ENCODE measurements around the gene IL12B.
"Not testable (repeated sequence)": the region's sequence is repeated elsewhere in the genome, so short reads cannot be mapped to it uniquely, and the experiment has no call there.

IL12B gene

GRCh38 chr5:159330131-159330800 is at the start of gene IL12B:
Gene IL12B, minus strand, starts transcription at chr5:159330487. Its CDS starts 3,705 bp downstream, at chr5:159326782.
- H4K20me1 ChIP-seq (ENCODE audit: low read depth, low read length) = no peaks in the 10 kb centered on the region
- H3K9ac ChIP-seq (ENCODE audit: low read length) = peak within 1 kb of the TSS; percentile 45; the same call in 1 of the 2 replicates
- H3K4me2 ChIP-seq (ENCODE audit: low read depth, low read length, poor library complexity, severe bottlenecking) = peak within 1 kb of the TSS; percentile 55
- no peaks in the 10 kb centered on the region for H3K9me3 ChIP-seq (ENCODE audit: insufficient read depth, low read length)
- H3K4me3 ChIP-seq (ENCODE audit: insufficient read depth, low read length, poor library complexity, severe bottlenecking) = peak within 1 kb of the TSS; percentile 44
- no peaks in the 10 kb centered on the region for H3K79me2 ChIP-seq (ENCODE audit: insufficient read depth, low read length)
- TF ChIP-seq CTCF (IDR thresholded peaks at IDR 0.05; ENCODE audit: insufficient read depth, low read length, poor library complexity, severe bottlenecking) = no peak
- TF ChIP-seq EZH2phosphoT487 (conservative IDR thresholded peaks at IDR 0.05; ENCODE audit: low read length) = no peak
- no peak within 1 kb of the TSS for H3K27ac ChIP-seq (ENCODE audit: low read depth, low read length)
- H3K36me3 ChIP-seq (ENCODE audit: low read length) = no peaks in the 10 kb centered on the region
- H2AFZ ChIP-seq (ENCODE audit: low read depth, low read length, severe bottlenecking) = peak within 1 kb of the TSS; percentile 92
- no peaks in the 10 kb centered on the region for H3F3A ChIP-seq (ENCODE audit: insufficient read depth)
- no peaks in the 10 kb centered on the region for H3K27me3 ChIP-seq (ENCODE audit: low read length)
- H3K9me2 ChIP-seq (replicated peaks; ENCODE audit: insufficient read depth, low read length) = no peaks in the 10 kb centered on the region

- no peaks in the 10 kb centered on the region for H4K20me1 ChIP-seq (ENCODE audit: low read depth, low read length)
- no peaks in the 10 kb centered on the region for H3F3A ChIP-seq (ENCODE audit: insufficient read depth)
- H3K9me2 ChIP-seq (replicated peaks; ENCODE audit: insufficient read depth, low read length) = no peaks in the 10 kb centered on the region
- H3K4me2 ChIP-seq (ENCODE audit: low read depth, low read length, poor library complexity, severe bottlenecking) = no peak overlapping the region
- no peaks in the 10 kb centered on the region for H3K9me3 ChIP-seq (ENCODE audit: insufficient read depth, low read length)
- H3K4me3 ChIP-seq (ENCODE audit: insufficient read depth, low read length, poor library complexity, severe bottlenecking) = no peak overlapping the region
- no peak overlapping the region for H3K9ac ChIP-seq (ENCODE audit: low read length)
- no peaks in the 10 kb centered on the region for H3K36me3 ChIP-seq (ENCODE audit: low read length)
- H2AFZ ChIP-seq (ENCODE audit: low read depth, low read length, severe bottlenecking) = no peak overlapping the region
- TF ChIP-seq CTCF (IDR thresholded peaks at IDR 0.05; ENCODE audit: insufficient read depth, low read length, poor library complexity, severe bottlenecking) = no peak
- TF ChIP-seq EZH2phosphoT487 (conservative IDR thresholded peaks at IDR 0.05; ENCODE audit: low read length) = no peak
- H3K79me2 ChIP-seq (ENCODE audit: insufficient read depth, low read length) = no peaks in the 10 kb centered on the region
- no peaks in the 10 kb centered on the region for H3K27me3 ChIP-seq (ENCODE audit: low read length)
- no peak overlapping the region for H3K27ac ChIP-seq (ENCODE audit: low read depth, low read length)
Observed at GRCh38 chr5:159377653-159378052, 47.4 kb upstream of the IL12B start.

- H3K4me3 ChIP-seq (ENCODE audit: insufficient read depth, low read length, poor library complexity, severe bottlenecking); H3K9ac ChIP-seq (ENCODE audit: low read length); H3F3A ChIP-seq (ENCODE audit: insufficient read depth); H3K27me3 ChIP-seq (ENCODE audit: low read length); H3K79me2 ChIP-seq (ENCODE audit: insufficient read depth, low read length); H3K9me2 ChIP-seq (replicated peaks; ENCODE audit: insufficient read depth, low read length); H3K4me2 ChIP-seq (ENCODE audit: low read depth, low read length, poor library complexity, severe bottlenecking); H3K9me3 ChIP-seq (ENCODE audit: insufficient read depth, low read length); H3K36me3 ChIP-seq (ENCODE audit: low read length); H3K27ac ChIP-seq (ENCODE audit: low read depth, low read length); H2AFZ ChIP-seq (ENCODE audit: low read depth, low read length, severe bottlenecking); H4K20me1 ChIP-seq (ENCODE audit: low read depth, low read length): not testable (repeated sequence)
Observed at GRCh38 chr5:159367866-159368265, 37.6 kb upstream of the IL12B start.

- not testable (repeated sequence) for H3K9me3 ChIP-seq (ENCODE audit: insufficient read depth, low read length); H3K9me2 ChIP-seq (replicated peaks; ENCODE audit: insufficient read depth, low read length); H2AFZ ChIP-seq (ENCODE audit: low read depth, low read length, severe bottlenecking); H3K9ac ChIP-seq (ENCODE audit: low read length); H3K27me3 ChIP-seq (ENCODE audit: low read length); H3K4me3 ChIP-seq (ENCODE audit: insufficient read depth, low read length, poor library complexity, severe bottlenecking); H3K36me3 ChIP-seq (ENCODE audit: low read length); H3K4me2 ChIP-seq (ENCODE audit: low read depth, low read length, poor library complexity, severe bottlenecking); H4K20me1 ChIP-seq (ENCODE audit: low read depth, low read length); H3F3A ChIP-seq (ENCODE audit: insufficient read depth); H3K27ac ChIP-seq (ENCODE audit: low read depth, low read length); H3K79me2 ChIP-seq (ENCODE audit: insufficient read depth, low read length)
Observed at GRCh38 chr5:159366776-159367175, 36.5 kb upstream of the IL12B start.
